GM12878 (cell line): ENCODE data around the gene FNDC3B. TPM values are rescaled to one million over a fixed set of nuclear protein-coding genes. Genes with fewer than 3 reads are reported as not detected.

Experiments used
- ATAC-seq: fragments of 200-7000 bp; cut with Tn5 transposase; 3 replicates; pipeline ENCODE4 v1.9.1; 2020; ENCODE audit warnings: mild to moderate bottlenecking, moderate library complexity
- BruUV-seq: library from RNA; stranded (reverse); fragments of 400-500 nt; replicated peaks from 2 replicates; lab custom pipeline; 2021; lab: Mats Ljungman, UMichigan
- CTCF ChIA-PET: fragments of 300-600 bp; sonication (Branson Sonifier 250); formaldehyde crosslinking; extraction: SDS; loops from one replicate; lab custom pipeline; 2021; ENCODE audit warnings: inconsistent platforms; lab: Yijun Ruan, JAX
- POLR2A ChIA-PET: fragments of 350-600 bp; formaldehyde crosslinking; extraction: SDS; loops from one replicate; lab custom pipeline; 2021; ENCODE audit warnings: inconsistent platforms; lab: Charles Lee
- RAD21 ChIA-PET: fragments of 300-600 bp; sonication (Branson Sonifier 250); formaldehyde crosslinking; loops from one replicate; lab custom pipeline; 2023; ENCODE audit warnings: antibody characterized with exemption; ENCODE audit not compliant: unreplicated experiment; lab: Charles Lee
- SMC1A ChIA-PET: fragments of 300-600 bp; sonication (Branson Sonifier 250); formaldehyde crosslinking; loops from one replicate; lab custom pipeline; 2023; ENCODE audit not compliant: unreplicated experiment, uncharacterized antibody; lab: Charles Lee
- DNase-seq: peaks from one replicate; pipeline ENCODE4 v3.0.0-alpha.2; 2011; ENCODE audit warnings: low read depth, low spot score
- FAIRE-seq: peaks from 3 replicates; lab custom pipeline; 2011; peaks lifted over from hg19 to GRCh38; lab: Jason Lieb, UNC
- H2AFZ ChIP-seq: 2 replicates; pipeline ENCODE4 v1.6.0; 2011; ENCODE audit warnings: low read depth, low read length, control low read depth; ENCODE audit not compliant: control insufficient read depth
- H3K27ac ChIP-seq: 2 replicates; pipeline ENCODE4 v1.5.1; 2011; ENCODE audit warnings: control low read depth; ENCODE audit not compliant: control insufficient read depth, insufficient read depth
- H3K27me3 ChIP-seq, 2 experiments: replicated peaks in 1 of 2; 2 replicates each; pipeline versions ENCODE4 v1.6.0 to v1.6.1; 2011; ENCODE audit warnings: low read length in 1 of 2; ENCODE audit not compliant: control insufficient read depth in 2 of 2, insufficient read depth in 2 of 2
- H3K36me3 ChIP-seq, 2 experiments: 2 replicates each; pipeline ENCODE4 v1.5.1; 2011; ENCODE audit warnings: low read length in 1 of 2; ENCODE audit not compliant: control insufficient read depth in 2 of 2, insufficient read depth in 2 of 2
- H3K4me1 ChIP-seq: 2 replicates; pipeline ENCODE4 v1.6.1; 2011; ENCODE audit warnings: mild to moderate bottlenecking, low read length, moderate library complexity, mixed read lengths; ENCODE audit not compliant: control insufficient read depth, insufficient read depth
- H3K4me2 ChIP-seq: 2 replicates; pipeline ENCODE4 v1.6.0; 2011; ENCODE audit warnings: control low read depth; ENCODE audit not compliant: control insufficient read depth, insufficient read depth
- H3K4me3 ChIP-seq: fragments of 200-600 bp; sonication (generic); 2 replicates; pipeline ENCODE4 v1.5.1; 2016
- H3K79me2 ChIP-seq: 2 replicates; pipeline ENCODE4 v1.6.0; 2011; ENCODE audit warnings: low read length; ENCODE audit not compliant: control insufficient read depth, insufficient read depth
- H3K9ac ChIP-seq: 2 replicates; pipeline ENCODE4 v1.8.0; 2011; ENCODE audit warnings: low read length, control low read depth, mixed read lengths; ENCODE audit not compliant: control insufficient read depth, insufficient read depth
- H3K9me3 ChIP-seq: replicated peaks from 3 replicates; pipeline ENCODE4 v1.5.1; 2011; ENCODE audit warnings: mild to moderate bottlenecking, low read length; ENCODE audit not compliant: control insufficient read depth, insufficient read depth
- H4K20me1 ChIP-seq: 2 replicates; pipeline ENCODE4 v1.6.0; 2011; ENCODE audit not compliant: control insufficient read depth, insufficient read depth
- ATF7 ChIP-seq: fragments of 450-650 bp; IDR thresholded peaks from 2 replicates; pipeline ENCODE4 v1.6.1; 2016; ENCODE audit warnings: low read depth, mild to moderate bottlenecking
- BMI1 ChIP-seq: fragments of 450-650 bp; IDR thresholded peaks from 2 replicates; pipeline ENCODE4 v1.6.1; 2016; ENCODE audit warnings: mild to moderate bottlenecking, moderate library complexity, borderline replicate concordance
- DPF2 ChIP-seq: fragments of 450-650 bp; IDR thresholded peaks from 2 replicates; pipeline ENCODE4 v1.6.1; 2017; ENCODE audit warnings: mild to moderate bottlenecking
- EGR1 ChIP-seq, 2 experiments: IDR thresholded peaks; 1 replicate in 1 of 2; 2 replicates in 1 of 2; pipeline ENCODE4 v1.6.1; 2011 to 2012; ENCODE audit warnings: low read depth in 2 of 2, low read length in 2 of 2, borderline replicate concordance in 1 of 2, mild to moderate bottlenecking in 1 of 2, moderate library complexity in 1 of 2
- ETV6 ChIP-seq, 2 experiments: fragments of 450-650 bp in 1 of 2; IDR thresholded peaks in 1 of 2; conservative IDR thresholded peaks in 1 of 2; 2 replicates each; pipeline ENCODE4 v1.6.1; 2014; ENCODE audit warnings: antibody characterized with exemption in 1 of 2, borderline replicate concordance in 1 of 2, low read depth in 1 of 2, mild to moderate bottlenecking in 1 of 2, moderate library complexity in 1 of 2
- EZH2 ChIP-seq: IDR thresholded peaks from 2 replicates; pipeline ENCODE4 v1.6.1; 2012; ENCODE audit warnings: low read depth, mild to moderate bottlenecking, control low read depth, inconsistent platforms, low read length, borderline replicate concordance; ENCODE audit not compliant: control insufficient read depth
- FOS ChIP-seq: IDR thresholded peaks from 3 replicates; pipeline ENCODE4 v1.6.1; 2011; ENCODE audit warnings: borderline replicate concordance; ENCODE audit not compliant: insufficient read length; ENCODE audit errors: extremely low read depth
- NRF1 ChIP-seq: conservative IDR thresholded peaks from 2 replicates; pipeline ENCODE4 v1.6.1; 2011; ENCODE audit warnings: mild to moderate bottlenecking, low read depth, low read length, improper control_type of control experiment
- RCOR1 ChIP-seq: conservative IDR thresholded peaks from 2 replicates; pipeline ENCODE4 v1.6.1; 2012; ENCODE audit warnings: low read depth, low read length, improper control_type of control experiment
- RFX5 ChIP-seq: IDR thresholded peaks from 2 replicates; pipeline ENCODE4 v1.6.1; 2011; ENCODE audit warnings: low read depth, low read length, improper control_type of control experiment
- SUZ12 ChIP-seq: fragments of 200-600 bp; sonication (generic); IDR thresholded peaks from one replicate; pipeline ENCODE4 v1.6.1; 2018; ENCODE audit warnings: antibody characterized with exemption, mild to moderate bottlenecking; ENCODE audit not compliant: unreplicated experiment
- TCF7 ChIP-seq: IDR thresholded peaks from 2 replicates; pipeline ENCODE4 v1.6.1; 2014; ENCODE audit warnings: antibody characterized with exemption, borderline replicate concordance
- WGBS: methylation state at CpG from one replicate; pipeline ENCODE4 v1.1.6; 2016; ENCODE audit warnings: low lambda C conversion rate; ENCODE audit not compliant: insufficient replicate concordance, insufficient coverage; ENCODE audit errors: missing lambda C conversion rate; 5-methylcytosine and 5-hydroxymethylcytosine counted together
- in situ Hi-C: fragments of 300-500 bp; cut with MboI; formaldehyde crosslinking; loops from 9 replicates; pipeline ENCODE4 v1.14.3; 2018; ENCODE audit warnings: mixed read lengths
- intact Hi-C: fragments of 100-400 bp; cut with micrococcal nuclease; formaldehyde crosslinking; loops from one replicate; pipeline ENCODE4 v1.14.2; 2022; ENCODE audit not compliant: unreplicated experiment
- polyA plus RNA-seq, 11 experiments: library from polyadenylated mRNA; depleted of rRNA in 4 of 11; unstranded in 6 of 11; stranded (reverse) in 5 of 11; fragments of >200 nt; fragmentation: Nextera tagmentation in 4 of 11; fragmentation: Illumina TruSeq in 1 of 11; extraction: Ambion mirVana in 4 of 11; extraction: Trizol in 1 of 11; gene quantifications; 1 replicate in 1 of 11; 2 replicates in 10 of 11; pipeline versions ENCODE4 v1.2.1 to v1.2.3, GENCODE V29; 2011 to 2016; ENCODE audit warnings: inconsistent platforms in 2 of 11, missing spikeins in 2 of 11, low read depth in 1 of 11
- total RNA-seq, 4 experiments: library from RNA; depleted of rRNA in 3 of 4; stranded (reverse); fragments of >200 nt in 3 of 4; fragmentation: Illumina TruSeq in 1 of 4; extraction: Trizol in 1 of 4; gene quantifications; 2 replicates each; pipeline versions ENCODE4 v1.2.1 to v1.2.3, GENCODE V29; 2013 to 2021
- TF ChIP-seq, protein P1 (sequence below): fragments of 450-650 bp; IDR thresholded peaks from 2 replicates; pipeline ENCODE4 v1.6.1; 2018; ENCODE audit warnings: mild to moderate bottlenecking, low read depth, moderate library complexity; ENCODE audit not compliant: partially characterized antibody
- TF ChIP-seq, protein P2 (sequence below): IDR thresholded peaks from 2 replicates; pipeline ENCODE4 v1.6.1; 2011; ENCODE audit warnings: low read depth, low read length, improper control_type of control experiment, borderline replicate concordance

Gene FNDC3B
- total and polyA plus RNA-seq, 10 of the 15 experiments (the other 5 are each of a cell fraction or from before 2014, with no cell fraction given): 7.9 to 35.0 (median 18.5) TPM

DNA sequence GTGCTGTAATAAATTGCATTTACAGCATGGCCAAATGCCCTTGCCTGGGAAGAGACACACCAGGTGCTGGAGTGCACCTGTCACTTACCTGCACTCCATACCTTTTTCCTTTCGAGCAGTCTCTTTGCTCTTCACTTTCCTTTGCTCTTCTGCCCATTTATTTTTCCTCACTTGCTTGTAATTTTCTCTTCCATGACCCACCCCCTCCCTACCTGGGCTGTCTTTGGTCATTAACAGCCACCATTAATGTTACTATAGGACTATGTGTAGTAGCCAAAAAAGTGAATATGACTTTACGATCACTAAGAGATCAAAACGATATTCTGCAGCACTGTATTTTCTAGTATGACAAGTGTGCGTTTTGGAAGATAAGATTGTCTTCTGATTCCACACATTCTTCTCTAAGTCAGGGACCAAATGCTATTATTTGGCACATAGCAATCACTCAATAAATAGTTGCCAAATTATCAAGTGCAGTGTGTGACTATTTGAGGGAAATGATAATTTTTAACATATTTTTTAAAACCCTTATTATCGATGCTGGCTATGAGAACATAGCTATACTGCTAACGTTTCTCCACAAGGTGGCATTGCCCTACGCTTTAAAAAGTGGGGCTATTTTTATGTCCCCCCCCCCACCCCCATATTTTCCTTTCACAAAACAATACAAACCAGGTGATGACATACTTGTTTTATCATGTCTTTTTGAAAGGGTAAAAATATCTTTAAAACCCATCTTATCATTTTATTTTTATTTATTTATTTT lies 294.5 kb downstream of the FNDC3B start (continued):
- TF ChIP-seq RCOR1: no peak
- TF ChIP-seq SUZ12: no peak
- no peak for TF ChIP-seq NRF1
- no peak for TF ChIP-seq ATF7
- TF ChIP-seq RFX5: no peak
- TF ChIP-seq, protein P1, sequence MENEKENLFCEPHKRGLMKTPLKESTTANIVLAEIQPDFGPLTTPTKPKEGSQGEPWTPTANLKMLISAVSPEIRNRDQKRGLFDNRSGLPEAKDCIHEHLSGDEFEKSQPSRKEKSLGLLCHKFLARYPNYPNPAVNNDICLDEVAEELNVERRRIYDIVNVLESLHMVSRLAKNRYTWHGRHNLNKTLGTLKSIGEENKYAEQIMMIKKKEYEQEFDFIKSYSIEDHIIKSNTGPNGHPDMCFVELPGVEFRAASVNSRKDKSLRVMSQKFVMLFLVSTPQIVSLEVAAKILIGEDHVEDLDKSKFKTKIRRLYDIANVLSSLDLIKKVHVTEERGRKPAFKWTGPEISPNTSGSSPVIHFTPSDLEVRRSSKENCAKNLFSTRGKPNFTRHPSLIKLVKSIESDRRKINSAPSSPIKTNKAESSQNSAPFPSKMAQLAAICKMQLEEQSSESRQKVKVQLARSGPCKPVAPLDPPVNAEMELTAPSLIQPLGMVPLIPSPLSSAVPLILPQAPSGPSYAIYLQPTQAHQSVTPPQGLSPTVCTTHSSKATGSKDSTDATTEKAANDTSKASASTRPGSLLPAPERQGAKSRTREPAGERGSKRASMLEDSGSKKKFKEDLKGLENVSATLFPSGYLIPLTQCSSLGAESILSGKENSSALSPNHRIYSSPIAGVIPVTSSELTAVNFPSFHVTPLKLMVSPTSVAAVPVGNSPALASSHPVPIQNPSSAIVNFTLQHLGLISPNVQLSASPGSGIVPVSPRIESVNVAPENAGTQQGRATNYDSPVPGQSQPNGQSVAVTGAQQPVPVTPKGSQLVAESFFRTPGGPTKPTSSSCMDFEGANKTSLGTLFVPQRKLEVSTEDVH: no peak

DNA sequence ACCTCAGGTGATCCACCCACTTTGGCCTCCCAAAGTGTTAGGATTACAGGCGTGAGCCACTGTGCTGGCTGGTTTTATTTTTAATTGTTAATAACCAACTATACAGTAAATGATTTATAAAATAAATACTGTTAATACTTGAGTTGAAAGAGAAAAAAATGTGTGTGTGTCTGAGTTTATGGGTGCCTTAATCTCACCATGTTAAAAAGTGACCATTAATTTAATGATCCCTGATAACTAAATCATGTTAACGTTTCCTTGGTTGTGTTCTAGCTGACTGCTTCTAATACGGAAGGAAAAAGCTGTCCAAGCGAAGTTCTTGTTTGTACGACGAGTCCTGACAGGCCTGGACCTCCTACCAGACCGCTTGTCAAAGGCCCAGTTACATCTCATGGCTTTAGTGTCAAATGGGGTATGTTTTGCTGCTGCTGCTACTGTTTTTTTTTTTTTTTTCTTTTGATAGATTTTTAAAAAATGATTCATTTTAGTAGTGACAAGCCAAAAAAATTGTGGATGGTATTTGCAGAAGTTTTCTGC lies 295.4 kb downstream of the FNDC3B start:
- ChIA-PET CTCF (interaction anchor here (0.7 to 1.3 kb wide), 3 partner anchors 263 to 334 kb away, joined by 3 to 4 read pairs (median 3); no protein-coding TSS in a partner anchor), RAD21 (no interaction called here), POLR2A (no interaction called here), SMC1A (no interaction called here)
- no peak overlapping the region for H3K4me2 ChIP-seq
- no peaks in the 10 kb centered on the region for H3K4me1 ChIP-seq
- ATAC-seq (no peak), FAIRE-seq (no peak), DNase-seq (no peak)
- WGBS: 86% methylated on average over 7 of the region's 7 CpGs
- H4K20me1 ChIP-seq: no peaks in the 10 kb centered on the region
- no TSS peak for BruUV-seq
- intact Hi-C loops: loop anchor here (10.0 kb wide), 1 partner anchor 690 kb away; no protein-coding TSS in a partner anchor
- no peaks in the 10 kb centered on the region for H3K27me3 ChIP-seq
- peaks cover 11 to 26% of the 10 kb centered on the region in 2 experiments for H3K36me3 ChIP-seq
- H3K9ac ChIP-seq: no peak overlapping the region
- in situ Hi-C loops: loop anchor here (25.0 kb wide), 1 partner anchor 328 kb away; no protein-coding TSS in a partner anchor
- H3K27ac ChIP-seq: no peak overlapping the region
- no peak overlapping the region for H3K4me3 ChIP-seq
- H2AFZ ChIP-seq: no peak overlapping the region
- H3K9me3 ChIP-seq: no peaks in the 10 kb centered on the region
- no peaks in the 10 kb centered on the region for H3K79me2 ChIP-seq
- TF ChIP-seq EZH2: no peak
- no peak for TF ChIP-seq TCF7
- TF ChIP-seq DPF2: no peak
- no peak for TF ChIP-seq ETV6 (conservative IDR thresholded peaks at IDR 0.05 in 1 of 2, IDR thresholded peaks at IDR 0.05 in 1 of 2; ENCODE audit: borderline replicate concordance in 1 of 2, low read depth in 1 of 2)
- TF ChIP-seq EGR1 (IDR thresholded peaks at IDR 0.05; ENCODE audit: borderline replicate concordance in 1 of 2, low read depth in 2 of 2, low read length in 2 of 2): no peak
- TF ChIP-seq, protein P2, sequence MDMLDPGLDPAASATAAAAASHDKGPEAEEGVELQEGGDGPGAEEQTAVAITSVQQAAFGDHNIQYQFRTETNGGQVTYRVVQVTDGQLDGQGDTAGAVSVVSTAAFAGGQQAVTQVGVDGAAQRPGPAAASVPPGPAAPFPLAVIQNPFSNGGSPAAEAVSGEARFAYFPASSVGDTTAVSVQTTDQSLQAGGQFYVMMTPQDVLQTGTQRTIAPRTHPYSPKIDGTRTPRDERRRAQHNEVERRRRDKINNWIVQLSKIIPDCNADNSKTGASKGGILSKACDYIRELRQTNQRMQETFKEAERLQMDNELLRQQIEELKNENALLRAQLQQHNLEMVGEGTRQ: no peak
- no peak for TF ChIP-seq BMI1
- TF ChIP-seq FOS: no peak
